Right ventricle myocardium inferior (tissue), 1 donor: Measurements from ENCODE around the gene NPTX2. TPM values are rescaled to one million over a fixed set of nuclear protein-coding genes. Genes with fewer than 3 reads are reported as not detected.
"Not testable (repeated sequence)": the region's sequence is repeated elsewhere in the genome, so short reads cannot be mapped to it uniquely, and the experiment has no call there.

Source experiments
- ATAC-seq: fragments of 200-7000 bp; cut with Tn5 transposase; one replicate; pipeline ENCODE4 v1.9.1; 2020; ENCODE audit warnings: mild to moderate bottlenecking, moderate library complexity
- DNase-seq: peaks from one replicate; pipeline ENCODE4 v3.0.0; 2021; ENCODE audit errors: missing footprints
- intact Hi-C: fragments of 100-400 bp; cut with DNase I; formaldehyde crosslinking; loops from one replicate; pipeline ENCODE4 v1.11.0; 2022
- long read RNA-seq: library from polyadenylated mRNA; unstranded; transcript quantifications from one replicate; pipeline ENCODE4 v2.0.0, GENCODE V29; 2021
- total RNA-seq: library from RNA; stranded (reverse); fragmentation: NEBNext Ultra II Directional; extraction: Animal tissue kit (Norgen Biotek cat#: 25700); gene quantifications from one replicate; pipeline ENCODE4 v1.2.1, GENCODE V29; 2021
- donor health status: DM: no; HTN: yes; CAD: no; lungs with severe emphysema.

The NPTX2 gene
- 3.1 TPM for total RNA-seq
- long read RNA-seq, result 0 reads

GRCh38 chr7:98617051-98617959 lies at the start of gene NPTX2:
NPTX2 (plus strand) TSS chr7:98617285; CDS start chr7:98617462, 177 bp downstream.
- DNase-seq, result no peak
- ATAC-seq, result peak; percentile 85
- intact Hi-C loops, result loop anchor here (10.0 kb wide), 1 partner anchor 217 kb away; no protein-coding TSS in a partner anchor

- DNase-seq (no peak), ATAC-seq (no peak)
- intact Hi-C loops, result no loop called here
These were observed 49.1 kb upstream of the NPTX2 start for GRCh38 chr7:98567991-98568390.

- intact Hi-C loops, result no loop called here
- no peak for DNase-seq
These were observed 48.2 kb upstream of the NPTX2 start for GRCh38 chr7:98568891-98569290.

GRCh38 chr7:98569691-98570337 lies 47.3 kb upstream of the NPTX2 start:
- peak; percentile 80 for ATAC-seq
- no peak for DNase-seq
- intact Hi-C loops, result no loop called here

More at GRCh38 chr7:98568891-98569290, 48.2 kb upstream of the NPTX2 start:
- no peak for ATAC-seq

GRCh38 chr7:98571006-98571405 lies 46.1 kb upstream of the NPTX2 start:
- DNase-seq (no peak), ATAC-seq (no peak)
- intact Hi-C loops, result no loop called here

GRCh38 chr7:98571986-98572385 lies 45.1 kb upstream of the NPTX2 start:
- intact Hi-C loops, result no loop called here
- DNase-seq, result no peak
- no peak for ATAC-seq

- DNase-seq, intact Hi-C loops, ATAC-seq: not testable (repeated sequence)
These were observed 44.4 kb upstream of the NPTX2 start for GRCh38 chr7:98572716-98573115.

- ATAC-seq, result no peak
- DNase-seq, result no peak
- intact Hi-C loops, result no loop called here
These were observed 43.3 kb upstream of the NPTX2 start for GRCh38 chr7:98573816-98574215.

GRCh38 chr7:98575878-98576277 lies 41.2 kb upstream of the NPTX2 start:
- DNase-seq, result no peak
- ATAC-seq, result no peak
- intact Hi-C loops, result no loop called here

- ATAC-seq (no peak), DNase-seq (no peak)
- intact Hi-C loops, result no loop called here
These were observed 32.3 kb upstream of the NPTX2 start for GRCh38 chr7:98584830-98585229.

- DNase-seq (no peak), ATAC-seq (no peak)
- intact Hi-C loops, result no loop called here
These were observed 25.2 kb upstream of the NPTX2 start for GRCh38 chr7:98591926-98592325.

- ATAC-seq (no peak), DNase-seq (no peak)
- intact Hi-C loops, result no loop called here
These were observed 22.7 kb upstream of the NPTX2 start for GRCh38 chr7:98594348-98594747.

- DNase-seq (no peak), ATAC-seq (no peak)
- intact Hi-C loops, result no loop called here
These were observed 22.3 kb upstream of the NPTX2 start for GRCh38 chr7:98594787-98595186.

GRCh38 chr7:98598846-98599615 lies 18.1 kb upstream of the NPTX2 start:
- no peak for ATAC-seq
- DNase-seq, result no peak
- intact Hi-C loops, result no loop called here

- DNase-seq (no peak), ATAC-seq (no peak)
- intact Hi-C loops, result no loop called here
These were observed 17.2 kb upstream of the NPTX2 start for GRCh38 chr7:98599886-98600285.

- intact Hi-C loops, result no loop called here
- ATAC-seq, result no peak
- DNase-seq, result no peak
These were observed 14.2 kb upstream of the NPTX2 start for GRCh38 chr7:98602755-98603398.

GRCh38 chr7:98603399-98603788 lies 13.7 kb upstream of the NPTX2 start:
- ATAC-seq (no peak), DNase-seq (no peak)
- intact Hi-C loops, result no loop called here

GRCh38 chr7:98613601-98614425 lies 3.3 kb upstream of the NPTX2 start:
- DNase-seq (no peak), ATAC-seq (no peak)
- intact Hi-C loops, result loop anchor here (10.0 kb wide), 1 partner anchor 221 kb away; no protein-coding TSS in a partner anchor
